ENCODE results near the gene DMWD. TPM values are rescaled to one million over a fixed set of nuclear protein-coding genes. Genes with fewer than 3 reads are reported as not detected.
A peak's percentile ranks its signal among the peaks of the same experiment; 100 is the strongest.
"Not testable (repeated sequence)": the region's sequence is repeated elsewhere in the genome, so short reads cannot be mapped to it uniquely, and the experiment has no call there.

Gene DMWD
- total RNA-seq, 1 experiment from 2014 or later = 24.3 TPM

- DNase-seq (ENCODE audit: low read depth, low spot score) = no peak
Measured at GRCh38 chr19:45819769-45820168, 27.1 kb upstream of the DMWD start.

GRCh38 chr19:45817725-45818301, 25.2 kb upstream of the DMWD start:
- DNase-seq (ENCODE audit: low read depth, low spot score) = no peak
- in situ Hi-C loops (cut with HindIII; ENCODE audit: low pct_unique_long_range_greater_than_20kb, low sequenced_read_pairs) = no loop called here

More at GRCh38 chr19:45819769-45820168, 27.1 kb upstream of the DMWD start:
- in situ Hi-C loops (cut with HindIII; ENCODE audit: low pct_unique_long_range_greater_than_20kb, low sequenced_read_pairs) = no loop called here

- peak; percentile 93 for DNase-seq (ENCODE audit: low read depth, low spot score)
- in situ Hi-C loops (cut with HindIII; ENCODE audit: low pct_unique_long_range_greater_than_20kb, low sequenced_read_pairs) = no loop called here
Measured at GRCh38 chr19:45817010-45817724, 24.5 kb upstream of the DMWD start.

- in situ Hi-C loops (cut with HindIII; ENCODE audit: low pct_unique_long_range_greater_than_20kb, low sequenced_read_pairs) = no loop called here
- no peak for DNase-seq (ENCODE audit: low read depth, low spot score)
Measured at GRCh38 chr19:45816236-45817009, 23.8 kb upstream of the DMWD start.

- DNase-seq (ENCODE audit: low read depth, low spot score) = no peak
- in situ Hi-C loops (cut with HindIII; ENCODE audit: low pct_unique_long_range_greater_than_20kb, low sequenced_read_pairs) = no loop called here
Measured at GRCh38 chr19:45815481-45816216, 23.0 kb upstream of the DMWD start.

- no peak for DNase-seq (ENCODE audit: low read depth, low spot score)
- in situ Hi-C loops (cut with HindIII; ENCODE audit: low pct_unique_long_range_greater_than_20kb, low sequenced_read_pairs) = no loop called here
Measured at GRCh38 chr19:45814851-45815480, 22.3 kb upstream of the DMWD start, which contains the start of gene RSPH6A. RSPH6A (minus strand) TSS chr19:45815308; CDS start chr19:45815176, 132 bp downstream.

- DNase-seq (ENCODE audit: low read depth, low spot score) = no peak
- in situ Hi-C loops (cut with HindIII; ENCODE audit: low pct_unique_long_range_greater_than_20kb, low sequenced_read_pairs) = no loop called here
Measured at GRCh38 chr19:45814166-45814780, 21.6 kb upstream of the DMWD start.

- in situ Hi-C loops (cut with HindIII; ENCODE audit: low pct_unique_long_range_greater_than_20kb, low sequenced_read_pairs) = no loop called here
Measured at GRCh38 chr19:45812297-45812696, 19.7 kb upstream of the DMWD start.

GRCh38 chr19:45809643-45810159, 17.1 kb upstream of the DMWD start:
- in situ Hi-C loops (cut with HindIII; ENCODE audit: low pct_unique_long_range_greater_than_20kb, low sequenced_read_pairs) = no loop called here
- no peak for DNase-seq (ENCODE audit: low read depth, low spot score)

More at GRCh38 chr19:45812297-45812696, 19.7 kb upstream of the DMWD start:
- no peak for DNase-seq (ENCODE audit: low read depth, low spot score)

GRCh38 chr19:45805719-45806118, 13.1 kb upstream of the DMWD start:
- in situ Hi-C loops (cut with HindIII; ENCODE audit: low pct_unique_long_range_greater_than_20kb, low sequenced_read_pairs) = no loop called here
- no peak for DNase-seq (ENCODE audit: low read depth, low spot score)

- DNase-seq (ENCODE audit: low read depth, low spot score) = no peak
- in situ Hi-C loops (cut with HindIII; ENCODE audit: low pct_unique_long_range_greater_than_20kb, low sequenced_read_pairs) = no loop called here
Measured at GRCh38 chr19:45804959-45805230, 12.2 kb upstream of the DMWD start.

GRCh38 chr19:45804140-45804958, 11.7 kb upstream of the DMWD start:
- in situ Hi-C loops (cut with HindIII; ENCODE audit: low pct_unique_long_range_greater_than_20kb, low sequenced_read_pairs) = no loop called here

GRCh38 chr19:45801603-45802175, 9.0 kb upstream of the DMWD start:
- in situ Hi-C loops (cut with HindIII; ENCODE audit: low pct_unique_long_range_greater_than_20kb, low sequenced_read_pairs) = no loop called here
- no peak for DNase-seq (ENCODE audit: low read depth, low spot score)

More at GRCh38 chr19:45804140-45804958, 11.7 kb upstream of the DMWD start:
- no peak for DNase-seq (ENCODE audit: low read depth, low spot score)

GRCh38 chr19:45800070-45800553, 7.5 kb upstream of the DMWD start:
- no peak for DNase-seq (ENCODE audit: low read depth, low spot score)
- in situ Hi-C loops (cut with HindIII; ENCODE audit: low pct_unique_long_range_greater_than_20kb, low sequenced_read_pairs) = no loop called here

GRCh38 chr19:45799541-45799940, 6.9 kb upstream of the DMWD start:
- DNase-seq (ENCODE audit: low read depth, low spot score); in situ Hi-C loops (cut with HindIII; ENCODE audit: low pct_unique_long_range_greater_than_20kb, low sequenced_read_pairs): not testable (repeated sequence)

GRCh38 chr19:45798995-45799517, 6.4 kb upstream of the DMWD start:
- peak; percentile 75 for DNase-seq (ENCODE audit: low read depth, low spot score)
- in situ Hi-C loops (cut with HindIII; ENCODE audit: low pct_unique_long_range_greater_than_20kb, low sequenced_read_pairs) = no loop called here
